ENCODE results near the gene RNF214.

GRCh38 chr11:117189191-117189940 lies 43.1 kb upstream of the RNF214 start:
- TF ChIP-seq CTCF (IDR thresholded peaks at IDR 0.05) (no peak), EP300 (IDR thresholded peaks at IDR 0.05) (no peak), POLR2A (IDR thresholded peaks at IDR 0.05) (no peak), POLR2AphosphoS5 (IDR thresholded peaks at IDR 0.05) (no peak)

Measured in gastroesophageal sphincter (tissue), 3 donors.